ENCODE data around the gene TMEM200B. TPM values are rescaled to one million over a fixed set of nuclear protein-coding genes. Genes with fewer than 3 reads are reported as not detected.
"Not testable (repeated sequence)": the region's sequence is repeated elsewhere in the genome, so short reads cannot be mapped to it uniquely, and the experiment has no call there.

Gene TMEM200B
- total and polyA plus RNA-seq, 10 donors, result 0.98 to 5.6 (median 3.7) TPM

DNA sequence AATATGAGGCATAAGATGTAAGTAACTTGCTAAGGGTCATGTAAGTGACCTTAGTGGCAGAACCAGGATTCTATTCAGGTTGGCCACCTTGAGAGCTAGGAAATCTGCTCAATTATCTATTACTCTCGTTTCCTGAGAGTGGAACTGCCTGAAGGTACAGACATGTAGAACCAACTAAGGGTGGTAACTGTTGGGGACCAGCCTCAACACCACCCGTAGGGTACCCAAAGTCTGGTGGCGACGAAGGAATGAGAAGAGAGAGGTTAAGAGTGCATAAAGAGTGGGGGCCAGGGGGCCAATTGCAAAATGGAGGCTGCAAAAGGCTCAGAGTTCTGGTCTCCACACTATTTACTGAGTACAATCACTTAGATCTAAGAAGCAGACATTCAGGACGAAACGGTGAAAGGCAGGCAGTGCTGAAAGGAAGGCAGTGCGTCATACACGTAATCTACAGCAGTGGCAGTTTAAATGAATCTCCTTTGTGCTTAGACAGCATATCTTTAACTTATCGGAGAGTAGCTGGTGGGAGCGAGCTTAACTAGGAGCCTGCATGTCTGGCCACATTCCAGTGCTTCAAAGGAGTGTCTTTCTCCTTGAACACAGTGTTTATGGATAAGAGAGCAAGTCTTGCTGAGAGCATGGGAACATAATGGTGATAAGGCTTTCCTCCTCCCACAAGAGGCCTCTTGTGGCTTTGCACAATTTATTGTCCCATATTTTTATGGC, 33.0 kb upstream of the TMEM200B start:
- peaks cover 3 to 99% (median 89%) of the 10 kb centered on the region in 6 donors for H3K36me3 ChIP-seq
- intact Hi-C loops (cut with DNase I; ENCODE audit: low total_unique reads), result no loop called here
- no peak for TF ChIP-seq POLR2A (IDR thresholded peaks at IDR 0.05)
- TF ChIP-seq CTCF (IDR thresholded peaks at IDR 0.05 in 8 of 11, conservative IDR thresholded peaks at IDR 0.05 in 3 of 11), result no peak
- TF ChIP-seq POLR2AphosphoS5 (IDR thresholded peaks at IDR 0.05), result no peak
- DNase-seq, result peak; percentile 19
- H3K9me3 ChIP-seq, result no peaks in the 10 kb centered on the region
- H3K27ac ChIP-seq, result peak overlapping the region in 4 of 8 donors; percentile 22 to 58 (median 54)
- H3K4me3 ChIP-seq, result no peak overlapping the region
- H3K27me3 ChIP-seq (replicated peaks in 1 of 7), result no peaks in the 10 kb centered on the region
- H3K4me1 ChIP-seq, result peaks cover 0 to 41% (median 26%) of the 10 kb centered on the region in 6 donors
- WGBS, 5 donors, result 61 to 74% (median 70%) methylated on average over 10 of the region's 10 CpGs

- peaks cover 7 to 100% (median 100%) of the 10 kb centered on the region in 6 donors for H3K36me3 ChIP-seq
- no peaks in the 10 kb centered on the region for H3K9me3 ChIP-seq
- peaks cover 0 to 15% (median 7%) of the 10 kb centered on the region in 6 donors for H3K4me1 ChIP-seq
- no peak overlapping the region for H3K27ac ChIP-seq
- H3K27me3 ChIP-seq (replicated peaks in 1 of 7), result no peaks in the 10 kb centered on the region
- TF ChIP-seq POLR2AphosphoS5 (IDR thresholded peaks at IDR 0.05) (no peak), CTCF (IDR thresholded peaks at IDR 0.05 in 8 of 11, conservative IDR thresholded peaks at IDR 0.05 in 3 of 11) (no peak), POLR2A (IDR thresholded peaks at IDR 0.05) (no peak)
- no peak overlapping the region for H3K4me3 ChIP-seq
- 93 to 96% (median 94%) methylated on average over 8 of the region's 8 CpGs for WGBS, 5 donors
- intact Hi-C loops (cut with DNase I; ENCODE audit: low total_unique reads), result no loop called here
- DNase-seq, result peak; percentile 21
Observed at GRCh38 chr1:29152046-29152805, 28.5 kb upstream of the TMEM200B start.

DNA sequence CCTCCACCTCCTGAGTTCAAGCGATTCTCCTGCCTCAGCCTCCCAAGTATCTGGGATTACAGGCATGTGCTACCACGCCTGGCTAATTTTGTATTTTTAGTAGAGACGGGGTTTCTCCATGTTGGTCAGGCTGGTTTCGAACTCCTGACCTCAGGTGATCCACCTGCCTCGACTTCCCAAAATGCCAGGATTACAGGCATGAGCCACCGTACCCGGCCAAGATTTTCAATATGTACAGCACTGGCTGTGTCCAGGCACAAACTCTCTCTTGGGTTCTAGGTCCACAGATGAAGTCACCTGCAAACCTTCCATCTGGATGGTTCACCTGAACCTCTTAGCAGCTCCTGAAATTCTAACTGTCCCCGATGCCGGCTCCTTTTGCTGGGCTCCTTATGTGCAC, 26.6 kb upstream of the TMEM200B start:
- H3K9me3 ChIP-seq; H3K27ac ChIP-seq; H3K4me3 ChIP-seq; intact Hi-C loops (cut with DNase I; ENCODE audit: low total_unique reads); H3K4me1 ChIP-seq; H3K27me3 ChIP-seq (replicated peaks in 1 of 7): not testable (repeated sequence)
- 93 to 99% (median 96%) methylated on average over 9 of the region's 9 CpGs for WGBS, 5 donors
- H3K36me3 ChIP-seq, result peaks cover 7 to 100% (median 100%) of the 10 kb centered on the region in 6 donors
- peak; percentile 15 for DNase-seq

- H3K9me3 ChIP-seq, result no peaks in the 10 kb centered on the region
- TF ChIP-seq CTCF (IDR thresholded peaks at IDR 0.05 in 8 of 11, conservative IDR thresholded peaks at IDR 0.05 in 3 of 11), result no peak
- TF ChIP-seq POLR2AphosphoS5 (IDR thresholded peaks at IDR 0.05), result peak in 2 of 3 donors; percentile 46 to 65
- H3K4me3 ChIP-seq, result no peak overlapping the region
- peak; percentile 51 for DNase-seq
- no peaks in the 10 kb centered on the region for H3K4me1 ChIP-seq
- intact Hi-C loops (cut with DNase I; ENCODE audit: low total_unique reads), result no loop called here
- no peaks in the 10 kb centered on the region for H3K27me3 ChIP-seq (replicated peaks in 1 of 7)
- 95 to 97% (median 95%) methylated on average over 30 to 35 of the region's 35 CpGs for WGBS, 5 donors
- peaks cover 7 to 100% (median 91%) of the 10 kb centered on the region in 6 donors for H3K36me3 ChIP-seq
- H3K27ac ChIP-seq, result no peak overlapping the region
Observed at GRCh38 chr1:29148656-29149491, 25.2 kb upstream of the TMEM200B start.

Measured in spleen (tissue), 11 donors.